HEK293 (cell line): ENCODE measurements around the gene STOX1.

Experiments
- CTCF ChIP-seq: fragments of 450-650 bp; formaldehyde crosslinking; IDR thresholded peaks from 2 replicates; pipeline ENCODE4 v1.5.1; 2016; ENCODE audit warnings: missing biosample characterization, missing genetic modification characterization
- GFI1B ChIP-seq: fragments of 450-650 bp; formaldehyde crosslinking; IDR thresholded peaks from 2 replicates; pipeline ENCODE4 v1.5.1; 2016; ENCODE audit warnings: missing biosample characterization, missing genetic modification characterization
- KLF16 ChIP-seq: fragments of 450-650 bp; formaldehyde crosslinking; IDR thresholded peaks from 2 replicates; pipeline ENCODE4 v1.5.1; 2017; ENCODE audit warnings: missing biosample characterization, missing genetic modification characterization
- SCRT1 ChIP-seq: fragments of 450-650 bp; formaldehyde crosslinking; IDR thresholded peaks from 2 replicates; pipeline ENCODE4 v1.5.1; 2016; ENCODE audit warnings: missing biosample characterization, missing genetic modification characterization, borderline replicate concordance
- SP3 ChIP-seq: fragments of 450-650 bp; formaldehyde crosslinking; IDR thresholded peaks from 2 replicates; pipeline ENCODE4 v1.5.1; 2016; ENCODE audit warnings: missing biosample characterization, missing genetic modification characterization
- ZBTB1 ChIP-seq: fragments of 450-650 bp; formaldehyde crosslinking; IDR thresholded peaks from 2 replicates; pipeline ENCODE4 v1.5.1; 2016; ENCODE audit warnings: missing biosample characterization, missing genetic modification characterization
- ZBTB11 ChIP-seq: fragments of 450-650 bp; formaldehyde crosslinking; conservative IDR thresholded peaks from 2 replicates; pipeline ENCODE4 v1.5.1; 2016; ENCODE audit warnings: low read depth, missing biosample characterization, missing genetic modification characterization
- ZBTB6 ChIP-seq: fragments of 450-650 bp; formaldehyde crosslinking; IDR thresholded peaks from 2 replicates; pipeline ENCODE4 v1.5.1; 2017; ENCODE audit warnings: missing biosample characterization, missing genetic modification characterization
- ZFP41 ChIP-seq: fragments of 450-650 bp; formaldehyde crosslinking; IDR thresholded peaks from 2 replicates; pipeline ENCODE4 v1.5.1; 2016; ENCODE audit warnings: missing biosample characterization, missing genetic modification characterization, borderline replicate concordance
- ZFP69B ChIP-seq: fragments of 450-650 bp; formaldehyde crosslinking; IDR thresholded peaks from 2 replicates; pipeline ENCODE4 v1.5.1; 2016; ENCODE audit warnings: missing biosample characterization, missing genetic modification characterization
- ZNF157 ChIP-seq: fragments of 450-650 bp; formaldehyde crosslinking; IDR thresholded peaks from 2 replicates; pipeline ENCODE4 v1.5.1; 2016; ENCODE audit warnings: missing biosample characterization, missing genetic modification characterization
- ZNF184 ChIP-seq: fragments of 450-650 bp; IDR thresholded peaks from 2 replicates; pipeline ENCODE4 v1.5.1; 2018; ENCODE audit warnings: missing biosample characterization, mild to moderate bottlenecking, missing genetic modification characterization
- ZNF280C ChIP-seq: fragments of 450-650 bp; formaldehyde crosslinking; IDR thresholded peaks from 2 replicates; pipeline ENCODE4 v1.5.1; 2016; ENCODE audit warnings: missing biosample characterization, missing genetic modification characterization
- ZNF311 ChIP-seq: fragments of 450-650 bp; formaldehyde crosslinking; IDR thresholded peaks from 2 replicates; pipeline ENCODE4 v1.5.1; 2017; ENCODE audit warnings: missing biosample characterization, missing genetic modification characterization, borderline replicate concordance
- ZNF362 ChIP-seq: fragments of 450-650 bp; formaldehyde crosslinking; IDR thresholded peaks from 2 replicates; pipeline ENCODE4 v1.5.1; 2016; ENCODE audit warnings: missing biosample characterization, missing genetic modification characterization
- ZNF518A ChIP-seq: fragments of 450-650 bp; formaldehyde crosslinking; conservative IDR thresholded peaks from 2 replicates; pipeline ENCODE4 v1.5.1; 2016; ENCODE audit warnings: low read depth, missing biosample characterization, missing genetic modification characterization
- ZNF529 ChIP-seq: fragments of 450-650 bp; formaldehyde crosslinking; IDR thresholded peaks from 2 replicates; pipeline ENCODE4 v1.5.1; 2017; ENCODE audit warnings: missing genetic modification characterization, missing biosample characterization; ENCODE audit not compliant: insufficient replicate concordance
- ZNF692 ChIP-seq: fragments of 450-650 bp; formaldehyde crosslinking; IDR thresholded peaks from 2 replicates; pipeline ENCODE4 v1.5.1; 2016; ENCODE audit warnings: missing biosample characterization, missing genetic modification characterization
- ZNF777 ChIP-seq: fragments of 450-650 bp; formaldehyde crosslinking; IDR thresholded peaks from 2 replicates; pipeline ENCODE4 v1.5.1; 2017; ENCODE audit warnings: missing biosample characterization, missing genetic modification characterization, borderline replicate concordance
- ZSCAN30 ChIP-seq: fragments of 450-650 bp; IDR thresholded peaks from 2 replicates; pipeline ENCODE4 v1.5.1; 2018; ENCODE audit warnings: missing biosample characterization, mild to moderate bottlenecking, missing genetic modification characterization, moderate library complexity

The STOX1 gene

GRCh38 chr10:68900427-68901104, 73.2 kb downstream of the STOX1 start (continued):
- TF ChIP-seq ZNF518A (tag by site-specific recombination), result no peak; the same call in 1 of the 2 replicates
- TF ChIP-seq ZBTB6 (tag by site-specific recombination), result no peak
- no peak for TF ChIP-seq ZNF280C (tag by site-specific recombination)
- TF ChIP-seq ZNF157 (tag by site-specific recombination), result no peak
- no peak for TF ChIP-seq ZNF362
- TF ChIP-seq GFI1B (tag by site-specific recombination), result no peak
- TF ChIP-seq ZFP69B (tag by site-specific recombination), result 0 out of 2 replicates have a peak, but pooled peaks have one; percentile 43
- no peak for TF ChIP-seq ZNF529
- peak; percentile 67 for TF ChIP-seq ZNF692 (tag by site-specific recombination)
- peak; percentile 96 for TF ChIP-seq ZSCAN30 (tag by site-specific recombination)
- peak; percentile 67 for TF ChIP-seq SP3 (tag by site-specific recombination)
- no peak for TF ChIP-seq ZBTB11 (tag by site-specific recombination)
- TF ChIP-seq ZNF777 (tag by site-specific recombination), result no peak; the same call in 1 of the 2 replicates
- no peak for TF ChIP-seq SCRT1 (tag by site-specific recombination)
- TF ChIP-seq ZNF311, result no peak
- TF ChIP-seq ZBTB1 (tag by site-specific recombination), result no peak
- TF ChIP-seq ZFP41 (tag by site-specific recombination), result no peak
- TF ChIP-seq KLF16 (tag by site-specific recombination), result peak; percentile 79
- no peak for TF ChIP-seq ZNF184
- no peak for TF ChIP-seq CTCF
